GM12872 (cell line): Measurements from ENCODE around the gene DCC.

ENCODE experiments used
- CTCF ChIP-seq: IDR thresholded peaks from 3 replicates; pipeline ENCODE4 v1.5.1; 2011; ENCODE audit warnings: low read depth, mild to moderate bottlenecking, low read length, moderate library complexity; ENCODE audit not compliant: insufficient read depth

The DCC gene, protein sequence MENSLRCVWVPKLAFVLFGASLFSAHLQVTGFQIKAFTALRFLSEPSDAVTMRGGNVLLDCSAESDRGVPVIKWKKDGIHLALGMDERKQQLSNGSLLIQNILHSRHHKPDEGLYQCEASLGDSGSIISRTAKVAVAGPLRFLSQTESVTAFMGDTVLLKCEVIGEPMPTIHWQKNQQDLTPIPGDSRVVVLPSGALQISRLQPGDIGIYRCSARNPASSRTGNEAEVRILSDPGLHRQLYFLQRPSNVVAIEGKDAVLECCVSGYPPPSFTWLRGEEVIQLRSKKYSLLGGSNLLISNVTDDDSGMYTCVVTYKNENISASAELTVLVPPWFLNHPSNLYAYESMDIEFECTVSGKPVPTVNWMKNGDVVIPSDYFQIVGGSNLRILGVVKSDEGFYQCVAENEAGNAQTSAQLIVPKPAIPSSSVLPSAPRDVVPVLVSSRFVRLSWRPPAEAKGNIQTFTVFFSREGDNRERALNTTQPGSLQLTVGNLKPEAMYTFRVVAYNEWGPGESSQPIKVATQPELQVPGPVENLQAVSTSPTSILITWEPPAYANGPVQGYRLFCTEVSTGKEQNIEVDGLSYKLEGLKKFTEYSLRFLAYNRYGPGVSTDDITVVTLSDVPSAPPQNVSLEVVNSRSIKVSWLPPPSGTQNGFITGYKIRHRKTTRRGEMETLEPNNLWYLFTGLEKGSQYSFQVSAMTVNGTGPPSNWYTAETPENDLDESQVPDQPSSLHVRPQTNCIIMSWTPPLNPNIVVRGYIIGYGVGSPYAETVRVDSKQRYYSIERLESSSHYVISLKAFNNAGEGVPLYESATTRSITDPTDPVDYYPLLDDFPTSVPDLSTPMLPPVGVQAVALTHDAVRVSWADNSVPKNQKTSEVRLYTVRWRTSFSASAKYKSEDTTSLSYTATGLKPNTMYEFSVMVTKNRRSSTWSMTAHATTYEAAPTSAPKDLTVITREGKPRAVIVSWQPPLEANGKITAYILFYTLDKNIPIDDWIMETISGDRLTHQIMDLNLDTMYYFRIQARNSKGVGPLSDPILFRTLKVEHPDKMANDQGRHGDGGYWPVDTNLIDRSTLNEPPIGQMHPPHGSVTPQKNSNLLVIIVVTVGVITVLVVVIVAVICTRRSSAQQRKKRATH (N-terminal part only)

GRCh38 chr18:52339891-52340371, at the start of gene DCC:
Gene DCC (plus strand): TSS chr18:52340197. CDS start chr18:52340788, 591 bp downstream.
- peak; percentile 67 for TF ChIP-seq CTCF

- TF ChIP-seq CTCF, result no peak
Observed at GRCh38 chr18:52310651-52311050, 29.3 kb upstream of the DCC start.

- TF ChIP-seq CTCF, result no peak
Observed at GRCh38 chr18:52311331-52311730, 28.7 kb upstream of the DCC start.

DNA sequence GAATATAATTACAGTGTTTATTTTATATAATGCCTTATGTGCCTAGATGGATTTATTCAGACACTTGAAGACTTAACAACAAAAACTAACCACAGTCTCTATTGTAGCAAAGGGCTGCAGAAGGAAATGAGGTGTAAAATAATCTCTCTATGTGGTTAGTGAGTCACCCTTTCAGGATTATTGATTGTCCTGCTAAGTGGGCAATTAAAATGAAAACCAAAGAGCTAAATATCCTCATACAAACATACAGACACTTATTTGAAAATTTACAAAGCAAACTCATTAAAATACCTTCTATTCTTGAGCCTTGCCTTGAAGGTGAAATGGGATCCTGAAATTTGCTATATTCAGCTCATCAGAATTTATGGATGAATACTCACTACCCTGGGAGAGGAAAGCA, 27.7 kb upstream of the DCC start:
- TF ChIP-seq CTCF, result no peak

DNA sequence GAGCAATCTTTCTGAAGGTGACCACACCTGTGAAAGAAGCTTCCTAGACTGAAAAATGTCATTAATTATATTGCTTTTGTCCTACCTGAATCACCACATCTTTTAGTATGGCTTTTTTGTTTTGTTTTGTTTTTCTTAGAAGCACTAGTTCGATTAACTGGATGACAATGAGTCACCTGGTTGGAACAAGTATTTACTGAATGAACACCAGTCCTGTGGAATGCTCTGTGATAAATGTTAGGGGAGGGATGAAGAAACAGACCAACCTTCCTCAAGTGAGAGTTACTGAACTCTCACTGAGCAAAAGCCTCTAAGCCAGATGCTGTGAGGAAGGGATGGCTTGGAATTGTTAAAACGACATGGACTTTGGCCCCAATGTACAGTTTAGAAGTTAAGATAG, 26.8 kb upstream of the DCC start:
- no peak for TF ChIP-seq CTCF

GRCh38 chr18:52319424-52319983, 20.5 kb upstream of the DCC start:
- TF ChIP-seq CTCF, result no peak

GRCh38 chr18:52322307-52322706, 17.7 kb upstream of the DCC start:
- TF ChIP-seq CTCF, result no peak
